HuH-7 (cell line): ENCODE data around the gene KLK2.
"Not testable (repeated sequence)": the region's sequence is repeated elsewhere in the genome, so short reads cannot be mapped to it uniquely, and the experiment has no call there.

Experiments
- DNase-seq: peaks from one replicate; pipeline ENCODE4 v3.0.0; 2011; ENCODE audit warnings: low spot score

Gene KLK2

GRCh38 chr19:50894478-50895356, 21.5 kb downstream of the KLK2 start:
- DNase-seq, result no peak

GRCh38 chr19:50896089-50896590, 22.9 kb downstream of the KLK2 start:
- not testable (repeated sequence) for DNase-seq

- DNase-seq, result no peak
Measured at GRCh38 chr19:50896591-50897190, 23.5 kb downstream of the KLK2 start.

- no peak for DNase-seq
Measured at GRCh38 chr19:50897191-50897607, 24.0 kb downstream of the KLK2 start.

- no peak for DNase-seq
Measured at GRCh38 chr19:50897612-50898011, 24.4 kb downstream of the KLK2 start.

GRCh38 chr19:50898018-50898417, 24.8 kb downstream of the KLK2 start:
- no peak for DNase-seq

- no peak for DNase-seq
Measured at GRCh38 chr19:50899569-50899968, 26.3 kb downstream of the KLK2 start.

- no peak for DNase-seq
Measured at GRCh38 chr19:50902640-50903039, 29.4 kb downstream of the KLK2 start.

GRCh38 chr19:50906217-50906616, 33.0 kb downstream of the KLK2 start:
- peak; percentile 30 for DNase-seq

GRCh38 chr19:50908336-50908735, 35.1 kb downstream of the KLK2 start:
- DNase-seq, result no peak

- peak; percentile 19 for DNase-seq
Measured at GRCh38 chr19:50909240-50910070, 36.2 kb downstream of the KLK2 start.

- DNase-seq, result no peak
Measured at GRCh38 chr19:50910722-50911121, 37.5 kb downstream of the KLK2 start.

- no peak for DNase-seq
Measured at GRCh38 chr19:50911206-50912101, 38.2 kb downstream of the KLK2 start, which contains the start of gene KLK4. Gene KLK4 (minus strand): TSS chr19:50911395. CDS start chr19:50910738, 657 bp downstream.

GRCh38 chr19:50912102-50912599, 38.9 kb downstream of the KLK2 start:
- DNase-seq, result no peak

GRCh38 chr19:50912727-50913716, 39.8 kb downstream of the KLK2 start:
- DNase-seq, result no peak

GRCh38 chr19:50916069-50916468, 42.8 kb downstream of the KLK2 start:
- no peak for DNase-seq

- DNase-seq, result no peak
Measured at GRCh38 chr19:50921426-50922316, 48.4 kb downstream of the KLK2 start.

GRCh38 chr19:50922317-50922853, 49.1 kb downstream of the KLK2 start:
- peak; percentile 80 for DNase-seq
